ENCODE data around the gene TGFB3.
"Not testable (repeated sequence)": the region's sequence is repeated elsewhere in the genome, so short reads cannot be mapped to it uniquely, and the experiment has no call there.

TGFB3 gene

GRCh38 chr14:75944607-75945241 is 37.1 kb downstream of the TGFB3 start:
- no peak for DNase-seq

GRCh38 chr14:75941030-75941429 is 40.8 kb downstream of the TGFB3 start:
- DNase-seq = peak; percentile 32

GRCh38 chr14:75939200-75939599 is 42.6 kb downstream of the TGFB3 start:
- no peak for DNase-seq

DNA sequence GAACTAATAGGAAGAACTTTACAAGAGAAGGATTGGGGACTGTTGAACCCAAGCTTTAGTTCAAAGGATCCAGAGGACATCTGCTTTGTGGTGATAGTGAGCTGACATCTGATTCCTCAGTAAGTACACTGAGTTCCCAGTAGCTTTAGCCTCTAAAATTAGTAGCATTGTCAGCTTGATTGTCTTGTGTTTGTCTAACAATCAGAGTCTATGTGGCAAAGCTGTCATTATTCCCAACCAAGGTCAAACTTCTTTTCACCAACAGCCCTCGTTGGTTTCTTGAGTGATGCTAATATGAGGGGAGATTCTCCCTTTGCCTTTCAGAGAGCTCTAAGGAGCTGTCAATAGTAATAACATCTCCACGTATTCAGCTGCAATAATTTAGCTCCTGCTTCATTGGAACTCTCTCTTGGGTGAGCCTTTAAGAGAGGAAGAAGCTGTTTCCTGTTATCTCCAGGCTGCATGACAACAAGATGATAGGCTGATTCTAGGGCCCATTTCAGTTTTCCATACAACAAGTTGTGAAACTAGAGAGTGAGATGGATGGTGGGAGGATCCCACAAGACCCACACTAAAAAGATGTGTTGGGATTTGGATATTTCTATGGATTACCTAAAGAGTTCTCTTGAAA is 46.7 kb downstream of the TGFB3 start:
- no peak for DNase-seq

GRCh38 chr14:75933712-75934296 is 48.0 kb downstream of the TGFB3 start:
- no peak for DNase-seq

DNA sequence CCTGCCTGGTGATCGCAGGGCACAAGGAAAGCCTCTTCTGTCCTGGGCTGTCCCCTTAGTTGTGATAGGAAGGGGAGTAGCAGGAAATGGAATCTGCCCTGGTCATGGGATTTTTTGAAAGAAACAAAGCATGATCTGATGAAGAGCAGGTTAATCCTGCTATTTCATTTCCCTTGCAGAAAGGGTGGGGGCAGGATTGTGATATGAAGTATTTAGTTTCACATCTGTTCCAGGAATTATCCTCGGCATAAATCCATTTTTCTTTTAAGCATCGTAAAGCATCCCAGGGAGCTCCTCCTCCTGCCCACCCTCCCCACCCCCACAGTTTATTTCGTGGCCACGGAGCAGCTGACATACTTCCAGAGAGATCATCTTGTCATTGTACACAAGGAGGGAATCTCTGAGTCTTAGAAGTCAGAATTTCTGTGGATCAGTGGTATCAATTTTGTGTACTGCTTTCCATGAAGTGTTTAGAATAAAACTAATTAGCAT is 53.1 kb downstream of the TGFB3 start:
- peak; percentile 31 for DNase-seq

- no peak for DNase-seq
Observed at GRCh38 chr14:75927564-75928087, 54.2 kb downstream of the TGFB3 start.

DNA sequence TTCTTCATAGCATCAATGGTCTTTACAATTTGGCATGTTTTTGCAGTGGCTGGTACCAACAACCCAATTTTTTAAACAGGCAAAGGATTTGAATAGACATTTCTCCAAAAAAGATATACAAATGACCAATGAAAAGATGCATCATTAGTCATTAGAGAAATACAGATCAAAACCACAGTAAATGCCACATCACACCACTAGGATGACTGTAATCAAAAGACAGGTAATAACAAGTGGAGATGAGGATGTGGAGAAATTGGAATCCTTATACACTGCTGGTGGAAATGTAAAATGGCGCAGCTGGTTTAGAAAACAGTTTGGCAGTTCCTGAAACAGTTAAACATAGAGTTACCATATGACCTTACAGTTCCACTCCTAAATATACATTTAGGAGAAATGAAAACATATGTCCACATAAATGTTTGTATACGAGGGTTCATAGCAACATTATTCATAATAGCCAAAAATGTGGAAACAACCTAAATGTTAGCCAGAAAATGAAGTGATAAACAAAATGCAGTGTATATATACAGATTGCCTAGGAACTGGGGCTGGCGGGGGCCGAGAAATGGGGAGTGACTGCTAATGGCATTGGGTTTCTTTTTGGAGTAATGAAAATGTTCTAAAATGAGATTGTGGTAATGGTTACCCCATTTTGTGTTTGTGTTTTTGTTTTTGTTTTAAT is 55.2 kb downstream of the TGFB3 start:
- no peak for DNase-seq

- DNase-seq = not testable (repeated sequence)
Observed at GRCh38 chr14:75925141-75925840, 56.5 kb downstream of the TGFB3 start.

DNA sequence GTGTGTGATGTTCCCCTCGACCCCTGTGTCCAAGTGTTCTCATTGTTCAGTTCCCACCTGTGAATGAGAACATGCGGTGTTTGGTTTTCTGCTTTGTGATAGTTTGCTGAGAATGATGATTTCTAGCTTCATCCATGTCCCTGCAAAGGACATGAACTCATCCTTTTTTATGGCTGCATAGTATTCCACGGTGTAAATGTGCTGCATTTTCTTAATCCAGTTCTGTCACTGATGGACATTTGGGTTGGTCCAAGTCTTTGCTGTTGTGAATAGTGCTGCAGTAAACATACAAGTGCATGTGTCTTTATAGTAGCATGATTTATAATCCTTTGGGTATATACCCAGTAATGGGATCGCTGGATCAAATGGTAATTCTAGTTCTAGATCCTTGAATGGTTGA is 61.4 kb downstream of the TGFB3 start:
- DNase-seq = not testable (repeated sequence)

DNA sequence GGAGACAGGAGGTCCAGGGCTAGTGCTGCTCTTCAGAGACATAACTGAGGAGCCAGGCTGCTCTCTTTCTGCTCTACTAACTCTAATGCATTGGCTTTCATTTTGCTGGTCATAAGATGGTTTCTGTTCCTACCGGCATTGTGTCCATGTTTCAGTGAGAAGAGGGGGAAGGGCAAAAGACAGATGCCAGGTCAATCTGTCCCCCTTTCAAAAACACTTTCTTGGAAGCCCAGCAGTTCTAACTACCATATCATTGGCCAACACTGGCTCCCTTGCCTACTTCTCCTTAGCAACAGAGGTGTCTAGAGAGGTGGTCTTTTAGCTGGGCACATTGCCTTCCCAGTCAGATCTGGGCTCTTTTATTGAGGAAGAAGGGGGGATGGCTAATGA is 63.9 kb downstream of the TGFB3 start:
- no peak for DNase-seq

- DNase-seq = no peak
Observed at GRCh38 chr14:75917322-75917945, 64.4 kb downstream of the TGFB3 start.

- no peak for DNase-seq
Observed at GRCh38 chr14:75915045-75915444, 66.8 kb downstream of the TGFB3 start.

- no peak for DNase-seq
Observed at GRCh38 chr14:75913183-75913582, 68.6 kb downstream of the TGFB3 start.

GRCh38 chr14:75911883-75912282 is 69.9 kb downstream of the TGFB3 start:
- peak; percentile 31 for DNase-seq

DNA sequence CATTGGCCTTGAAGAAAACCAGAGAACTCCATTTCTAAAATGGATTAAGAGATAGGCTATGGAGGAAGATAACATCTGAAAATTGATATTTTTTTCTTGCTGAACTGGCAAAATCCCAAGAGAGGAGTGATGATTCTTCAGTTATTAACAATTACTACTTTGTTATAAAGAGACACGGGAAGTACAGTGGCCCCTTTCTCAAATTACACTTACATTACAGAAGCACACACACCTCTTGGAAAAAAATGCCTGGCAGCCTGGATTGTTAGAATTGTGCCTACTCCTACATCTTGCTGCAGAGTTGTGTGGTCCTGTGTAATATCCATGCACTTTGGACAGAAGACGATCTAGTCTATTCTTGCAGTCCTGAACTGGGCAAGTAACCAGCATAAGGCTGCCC is 71.7 kb downstream of the TGFB3 start:
- DNase-seq = no peak

DNA sequence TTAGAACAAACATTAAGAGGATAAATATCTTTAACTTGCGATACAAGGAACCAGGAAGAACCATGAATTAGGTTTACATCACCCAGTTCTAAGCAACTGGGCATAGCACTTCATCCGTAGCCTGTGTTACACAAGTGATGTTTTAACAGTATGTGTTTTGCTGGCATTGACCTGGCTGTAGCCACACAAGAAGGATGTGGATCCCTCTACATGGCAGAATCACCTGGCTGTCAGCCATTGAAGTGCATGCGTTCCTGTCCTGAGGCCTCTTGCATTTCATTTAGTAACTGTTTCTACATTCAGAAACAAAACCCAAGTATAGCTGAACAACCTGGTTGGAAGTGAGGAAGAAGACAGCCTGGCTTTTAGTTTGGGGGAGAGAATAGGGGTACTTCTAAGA is 72.2 kb downstream of the TGFB3 start:
- DNase-seq = no peak
